Esophagus muscularis mucosa (tissue), 4 donors: ENCODE data around the gene CBX1.

Experiments
- CTCF ChIP-seq, 3 experiments: fragments of 200-600 bp in 2 of 3; fragments of 450-650 bp in 1 of 3; sonication (generic) in 2 of 3; IDR thresholded peaks; one replicate each; pipeline ENCODE4 v1.5.1; 2017 to 2019; ENCODE audit warnings: antibody characterized with exemption in 3 of 3, mild to moderate bottlenecking in 2 of 3, moderate library complexity in 1 of 3
- EP300 ChIP-seq: sonication (generic); formaldehyde crosslinking; IDR thresholded peaks from one replicate; pipeline ENCODE4 v1.6.1; 2017; ENCODE audit warnings: antibody characterized with exemption
- POLR2A ChIP-seq: fragments of 450-650 bp; IDR thresholded peaks from one replicate; pipeline ENCODE4 v1.6.1; 2017; ENCODE audit warnings: antibody characterized with exemption, moderate library complexity, mild to moderate bottlenecking, low read depth
- POLR2AphosphoS5 ChIP-seq, 2 donors: sonication (generic); formaldehyde crosslinking; IDR thresholded peaks; one replicate each; pipeline ENCODE4 v1.6.1; 2017; ENCODE audit warnings: antibody characterized with exemption in 2 of 2

- TF ChIP-seq POLR2AphosphoS5 (IDR thresholded peaks at IDR 0.05) (no peak), CTCF (IDR thresholded peaks at IDR 0.05) (no peak), POLR2A (no peak), EP300 (no peak)
These were observed 27.1 kb upstream of the CBX1 start for GRCh38 chr17:48128400-48128799.
